ENCODE results near the gene PHB1. TPM values are rescaled to one million over a fixed set of nuclear protein-coding genes. Genes with fewer than 3 reads are reported as not detected.
A peak's percentile ranks its signal among the peaks of the same experiment; 100 is the strongest.

PHB1 gene
- total RNA-seq, 1 experiment from 2014 or later = 367 TPM

- DNase-seq (ENCODE audit: low read depth, low spot score) (peak; percentile 36), ATAC-seq (peak; percentile 94)
- H3K9me3 ChIP-seq (ENCODE audit: control insufficient read depth, insufficient read depth, low read depth, low read length) = no peaks in the 10 kb centered on the region
- H3K4me3 ChIP-seq (ENCODE audit: low read depth in 2 of 2, low read length in 2 of 2) = no peak overlapping the region
- TF ChIP-seq CTCF (IDR thresholded peaks at IDR 0.05) = peak; percentile 95
- TF ChIP-seq SIN3A (IDR thresholded peaks at IDR 0.05; ENCODE audit: borderline replicate concordance, insufficient read depth, low read depth, low read length) = no peak
- H3K27me3 ChIP-seq (ENCODE audit: control insufficient read depth, insufficient read depth, low read length) = no peaks in the 10 kb centered on the region
- ChIA-PET CTCF (interaction anchor here (0.5 to 1.7 kb wide), 5 partner anchors 40 to 148 kb away, joined by 3 to 7 read pairs (median 4); no protein-coding TSS in a partner anchor), POLR2A (interaction anchor here (0.6 kb wide), 1 partner anchor 152 kb away, joined by 3 read pairs; no protein-coding TSS in a partner anchor)
- peaks cover 40% of the 10 kb centered on the region for H3K36me3 ChIP-seq (ENCODE audit: control insufficient read depth, insufficient read depth, low read length)
- no TSS peak for BruUV-seq (replicated peaks)
- in situ Hi-C loops (cut with HindIII; ENCODE audit: low pct_unique_long_range_greater_than_20kb, low sequenced_read_pairs) (no loop called here), intact Hi-C loops (cut with micrococcal nuclease; ENCODE audit: unreplicated experiment) (loop anchor here (2.0 kb wide), 1 partner anchor 149 kb away; no protein-coding TSS in a partner anchor)
- 0 out of 2 replicates have a peak, but pooled peaks cover 4% of the 10 kb centered on the region for H3K4me1 ChIP-seq (ENCODE audit: control insufficient read depth, insufficient read depth, low read length)
- no peak overlapping the region for H3K27ac ChIP-seq (ENCODE audit: low read length)
Measured at GRCh38 chr17:49407981-49408501, 6.6 kb downstream of the PHB1 start.

GRCh38 chr17:49407086-49407485, 7.6 kb downstream of the PHB1 start:
- Histone ChIP-seq H3K27me3 (ENCODE audit: control insufficient read depth, insufficient read depth, low read length) (no peaks in the 10 kb centered on the region), H3K4me1 (ENCODE audit: control insufficient read depth, insufficient read depth, low read length) (0 out of 2 replicates have a peak, but pooled peaks cover 4% of the 10 kb centered on the region), H3K27ac (ENCODE audit: low read length) (no peak overlapping the region), H3K36me3 (ENCODE audit: control insufficient read depth, insufficient read depth, low read length) (peaks cover 39% of the 10 kb centered on the region), H3K9me3 (ENCODE audit: control insufficient read depth, insufficient read depth, low read depth, low read length) (no peaks in the 10 kb centered on the region), H3K4me3 (ENCODE audit: low read depth in 2 of 2, low read length in 2 of 2) (no peak overlapping the region)
- intact Hi-C loops (cut with micrococcal nuclease; ENCODE audit: unreplicated experiment) = loop anchor here (2.0 kb wide), 1 partner anchor 150 kb away; no protein-coding TSS in a partner anchor
- no peak for DNase-seq (ENCODE audit: low read depth, low spot score)
- POLR2A ChIA-PET = interaction anchor here (0.6 kb wide), 1 partner anchor 151 kb away, joined by 3 read pairs; no protein-coding TSS in a partner anchor
- TF ChIP-seq CTCF (IDR thresholded peaks at IDR 0.05) = no peak
- no peak for TF ChIP-seq TCF7L2 (IDR thresholded peaks at IDR 0.05; ENCODE audit: low read depth, low read length)
- no peak for TF ChIP-seq REST (IDR thresholded peaks at IDR 0.05; ENCODE audit: insufficient read depth in 1 of 2, low read depth in 2 of 2, low read length in 1 of 2)
- TF ChIP-seq POLR2AphosphoS5 (IDR thresholded peaks at IDR 0.05; ENCODE audit: low read depth, low read length) = no peak
- no peak for TF ChIP-seq SIN3A (IDR thresholded peaks at IDR 0.05; ENCODE audit: borderline replicate concordance, insufficient read depth, low read depth, low read length)
- CTCF ChIA-PET = interaction anchor here (1.7 kb wide), 1 partner anchor 149 kb away, joined by 6 read pairs; no protein-coding TSS in a partner anchor
- no peak for ATAC-seq
- no TSS peak for BruUV-seq (replicated peaks)
- in situ Hi-C loops (cut with HindIII; ENCODE audit: low pct_unique_long_range_greater_than_20kb, low sequenced_read_pairs) = no loop called here
